ENCODE data around the gene TPGS1.
A peak's percentile ranks its signal among the peaks of the same experiment; 100 is the strongest.

Gene TPGS1

DNA sequence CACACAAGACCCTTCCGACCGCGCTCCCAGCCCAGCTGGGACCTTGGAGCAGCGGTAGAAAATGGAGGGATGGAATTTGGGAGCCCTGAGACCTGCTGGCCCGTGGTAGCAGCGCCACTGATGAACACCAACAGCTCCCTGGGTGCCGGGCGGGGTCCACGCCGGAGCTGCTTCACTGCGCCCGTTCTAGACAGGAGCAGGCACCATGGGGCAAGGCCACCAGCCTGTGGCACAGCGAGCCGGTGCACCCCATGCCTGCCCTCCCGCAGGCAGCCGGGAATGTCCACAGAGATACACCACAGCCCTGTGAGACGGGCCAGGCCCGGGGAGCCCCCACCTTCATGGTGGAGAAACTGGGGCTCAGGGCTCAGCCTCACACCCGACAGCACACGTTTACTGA lies 36.6 kb upstream of the TPGS1 start:
- H3K4me1 Mint-ChIP-seq (ENCODE audit: low read depth), result no peaks in the 10 kb centered on the region
- H3K36me3 Mint-ChIP-seq (ENCODE audit: low read depth), result no peaks in the 10 kb centered on the region
- H3K9me3 Mint-ChIP-seq, result no peaks in the 10 kb centered on the region
- peaks cover 4% of the 10 kb centered on the region for H3K27me3 Mint-ChIP-seq
- no peak overlapping the region for H3K27ac Mint-ChIP-seq
- H3K4me3 Mint-ChIP-seq, result no peak overlapping the region

DNA sequence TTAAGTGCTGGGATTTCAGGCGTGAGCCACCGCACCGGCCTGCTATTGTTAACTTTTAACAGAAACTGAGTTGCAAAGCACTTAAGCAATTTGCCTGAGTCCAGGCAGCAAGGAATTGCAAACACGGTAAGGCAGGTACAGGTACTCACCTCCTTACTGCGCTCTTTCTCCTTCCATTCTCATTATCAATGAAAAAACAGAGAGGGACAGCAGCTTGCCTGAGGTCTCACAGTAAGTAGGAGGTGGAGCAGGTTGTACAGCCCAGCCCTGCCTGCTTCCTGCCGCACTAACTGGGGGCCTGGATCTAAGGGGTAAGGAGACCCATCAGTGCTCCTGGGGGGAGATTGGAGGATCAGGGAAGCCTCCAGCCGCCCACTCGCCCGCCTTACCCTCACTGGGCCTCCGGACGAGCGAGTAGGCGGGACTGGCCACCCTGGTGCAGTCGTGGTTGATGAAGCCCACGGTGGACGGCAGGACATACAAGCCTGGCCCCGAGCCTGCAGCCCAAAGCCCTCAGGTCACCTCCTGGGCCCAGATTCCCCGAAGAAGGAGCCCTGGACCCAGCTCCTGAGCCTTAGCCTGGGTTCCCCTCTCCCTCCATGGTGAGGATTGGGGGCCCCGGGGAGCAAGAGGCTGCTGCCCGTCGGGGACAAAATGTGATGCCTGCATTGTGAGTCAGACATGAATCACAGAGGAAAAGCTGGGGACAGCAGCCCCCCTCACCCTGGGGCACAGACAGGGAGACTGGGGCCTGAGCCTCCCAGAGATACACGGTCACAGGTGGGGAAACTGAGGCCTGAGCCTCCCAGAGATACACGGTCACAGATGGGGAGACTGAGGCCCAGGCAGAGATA lies 35.1 kb upstream of the TPGS1 start:
- Mint-ChIP-seq H3K36me3 (ENCODE audit: low read depth) (no peaks in the 10 kb centered on the region), H3K4me1 (ENCODE audit: low read depth) (no peaks in the 10 kb centered on the region), H3K9me3 (no peaks in the 10 kb centered on the region), H3K4me3 (no peak overlapping the region), H3K27me3 (peaks cover 4% of the 10 kb centered on the region), H3K27ac (no peak overlapping the region)

DNA sequence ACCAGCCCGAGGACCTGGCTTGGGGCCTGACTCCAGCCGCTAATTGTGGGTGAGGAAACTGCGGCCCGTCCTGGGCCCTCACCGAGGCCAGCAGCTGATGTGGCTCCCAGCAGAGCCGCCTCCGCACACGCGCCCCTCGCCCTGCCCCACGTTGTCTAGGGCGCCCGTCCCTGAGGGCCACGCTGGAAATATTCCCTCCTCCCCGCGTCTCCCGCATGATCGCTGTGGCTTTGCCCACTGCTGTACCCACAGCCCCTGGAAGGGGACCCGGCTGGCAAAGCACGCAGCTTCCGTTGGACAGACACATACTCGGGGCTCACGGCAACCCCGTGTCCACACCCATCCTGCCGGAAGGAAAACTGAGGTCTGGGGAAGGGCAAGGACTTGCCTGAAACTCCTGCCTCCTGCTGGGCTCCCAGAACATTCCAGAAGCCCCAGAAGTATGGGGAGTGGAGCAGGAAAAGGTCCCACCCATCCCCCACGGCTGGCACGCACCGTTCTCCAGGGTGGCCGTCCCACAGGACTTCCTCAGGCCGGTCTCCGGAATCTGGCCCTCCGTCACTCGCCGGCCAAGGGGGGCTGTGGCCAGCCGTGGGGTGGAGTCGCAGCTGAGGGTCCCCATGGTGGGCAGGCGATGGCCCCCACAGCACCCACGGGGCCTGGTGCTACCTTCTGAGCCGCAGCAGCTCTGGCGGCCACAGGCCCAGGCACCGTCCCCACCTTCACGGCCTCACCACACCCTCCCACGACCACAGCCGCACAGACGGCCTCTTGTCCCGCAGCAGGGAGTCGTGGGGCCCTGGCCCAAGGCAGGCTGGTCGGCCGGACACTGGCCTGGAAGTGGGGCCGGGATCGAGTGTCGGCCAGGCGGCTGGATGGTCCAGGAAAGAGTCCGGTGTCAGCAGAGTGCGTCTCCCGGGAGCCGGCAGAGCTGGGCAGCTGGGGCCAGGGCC lies 32.9 kb upstream of the TPGS1 start:
- Mint-ChIP-seq H3K4me1 (ENCODE audit: low read depth) (no peaks in the 10 kb centered on the region), H3K9me3 (no peaks in the 10 kb centered on the region), H3K36me3 (ENCODE audit: low read depth) (no peaks in the 10 kb centered on the region), H3K4me3 (no peak overlapping the region), H3K27ac (no peak overlapping the region), H3K27me3 (peaks cover 4% of the 10 kb centered on the region)

DNA sequence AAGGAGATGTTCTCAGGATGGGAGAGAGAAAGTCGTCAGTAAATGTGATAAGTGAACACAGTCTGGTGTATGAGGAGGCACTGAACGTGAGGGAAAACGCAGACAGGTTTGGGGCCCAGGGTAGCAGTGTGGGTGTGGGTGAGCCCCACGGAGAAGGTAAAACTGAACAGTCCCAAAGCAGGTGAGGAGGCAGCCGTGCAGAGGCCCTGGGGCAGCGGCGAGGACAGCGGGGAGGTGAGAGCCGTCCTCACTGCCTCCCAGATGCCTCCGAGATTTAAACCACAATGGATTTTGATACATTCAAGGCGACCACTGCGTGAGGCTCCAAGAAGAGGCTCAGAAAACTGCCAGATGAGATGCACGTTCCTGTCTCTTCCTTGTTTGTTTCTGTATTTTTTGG lies 31.9 kb upstream of the TPGS1 start:
- Mint-ChIP-seq H3K4me1 (ENCODE audit: low read depth) (peaks cover 7% of the 10 kb centered on the region), H3K36me3 (ENCODE audit: low read depth) (peaks cover 6% of the 10 kb centered on the region), H3K9me3 (peaks cover 1% of the 10 kb centered on the region), H3K27me3 (peaks cover 7% of the 10 kb centered on the region), H3K4me3 (no peak overlapping the region), H3K27ac (no peak overlapping the region)

DNA sequence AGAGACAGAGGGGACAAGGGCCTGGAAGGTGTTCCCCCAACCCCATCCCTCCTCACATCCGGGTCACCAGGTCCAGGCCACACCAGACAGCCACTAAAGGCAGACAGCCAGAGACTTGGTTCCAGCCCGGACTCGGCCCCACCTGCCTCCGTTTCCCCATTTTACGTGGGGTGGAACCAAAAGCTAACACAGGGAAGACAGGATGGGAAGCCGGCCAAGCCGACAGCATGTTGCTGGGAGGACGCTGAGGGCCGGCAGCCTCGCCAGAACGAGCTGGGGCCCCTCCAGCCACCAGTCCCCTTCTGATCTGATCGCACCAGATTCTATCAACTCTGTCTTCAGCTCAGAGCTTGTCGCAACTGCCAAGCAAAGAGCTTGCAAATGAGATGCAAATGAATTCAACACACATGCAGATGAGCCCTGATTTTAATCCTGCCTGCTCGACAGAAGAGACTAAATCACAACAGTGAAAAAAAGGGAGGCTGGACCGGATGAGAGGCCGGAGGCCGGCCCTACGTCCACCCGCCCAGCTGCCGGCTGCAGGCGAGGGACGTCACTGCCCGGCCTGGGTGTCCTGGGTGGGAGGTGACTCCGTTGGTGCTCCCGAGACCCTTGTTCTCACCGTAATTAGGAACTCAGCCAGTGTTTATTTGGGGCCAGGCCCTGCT lies 28.9 kb upstream of the TPGS1 start:
- Mint-ChIP-seq H3K27ac (no peak overlapping the region), H3K4me1 (ENCODE audit: low read depth) (peaks cover 17% of the 10 kb centered on the region), H3K9me3 (peaks cover 14% of the 10 kb centered on the region), H3K36me3 (ENCODE audit: low read depth) (peaks cover 16% of the 10 kb centered on the region), H3K27me3 (peaks cover 11% of the 10 kb centered on the region), H3K4me3 (no peak overlapping the region)

DNA sequence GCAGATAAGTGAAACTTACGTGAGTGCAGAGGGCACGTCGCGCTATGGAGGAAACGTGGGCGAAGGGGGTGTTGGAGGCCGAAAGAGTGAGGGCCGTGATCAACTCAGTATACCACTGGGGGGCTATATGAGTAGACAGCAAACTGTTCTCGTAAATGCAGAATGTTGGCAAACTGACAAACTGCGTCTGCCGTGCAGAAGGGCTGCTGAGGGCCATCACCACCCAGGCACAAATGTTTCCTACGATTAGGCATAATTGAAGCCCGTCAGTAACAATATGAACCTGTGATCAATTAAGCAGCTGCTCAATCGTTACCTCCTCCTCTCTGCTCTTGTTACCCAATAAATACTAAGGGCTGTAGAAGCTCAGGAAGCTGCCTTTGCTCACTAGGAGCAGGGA lies 28.3 kb upstream of the TPGS1 start:
- no peak overlapping the region for H3K4me3 Mint-ChIP-seq
- H3K4me1 Mint-ChIP-seq (ENCODE audit: low read depth), result peaks cover 17% of the 10 kb centered on the region
- H3K27ac Mint-ChIP-seq, result no peak overlapping the region
- H3K9me3 Mint-ChIP-seq, result peaks cover 14% of the 10 kb centered on the region
- H3K27me3 Mint-ChIP-seq, result peaks cover 11% of the 10 kb centered on the region
- H3K36me3 Mint-ChIP-seq (ENCODE audit: low read depth), result peaks cover 16% of the 10 kb centered on the region

DNA sequence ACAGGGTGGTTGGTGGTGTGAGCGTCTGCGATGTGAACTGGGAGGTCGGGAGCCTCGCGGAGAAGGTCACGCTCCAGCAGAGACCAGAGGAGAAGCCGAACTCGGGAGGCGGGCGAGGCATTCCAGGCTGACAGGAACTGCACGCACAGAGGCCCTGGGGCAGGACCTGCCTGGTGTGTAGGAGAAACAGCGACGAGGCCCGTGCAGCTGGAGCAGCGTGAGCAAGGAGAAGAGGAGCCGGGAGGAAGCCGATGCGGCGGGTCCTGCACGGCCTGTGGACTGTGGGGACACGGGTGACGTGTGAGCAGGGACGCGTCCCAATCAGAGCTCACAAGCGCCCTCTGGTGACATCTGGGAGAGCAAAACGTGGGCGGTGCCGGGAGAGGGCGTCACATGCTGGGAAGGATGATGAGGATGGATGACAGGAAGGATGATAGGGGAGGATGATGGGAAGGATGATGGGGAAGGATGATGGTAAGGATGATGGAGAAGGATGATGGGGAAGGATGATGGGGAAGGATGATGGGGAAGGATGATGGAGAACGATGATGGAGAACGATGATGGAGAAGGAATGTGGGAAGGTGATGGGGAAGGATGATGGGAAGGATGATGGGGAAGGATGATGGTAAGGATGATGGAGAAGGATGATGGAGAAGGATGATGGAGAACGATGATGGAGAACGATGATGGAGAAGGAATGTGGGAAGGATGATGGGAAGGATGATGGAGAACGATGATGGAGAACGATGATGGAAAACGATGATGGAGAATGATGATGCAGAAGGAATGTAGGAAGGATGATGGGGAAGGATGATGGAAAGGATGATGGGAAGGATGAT lies 27.1 kb upstream of the TPGS1 start:
- peaks cover 16% of the 10 kb centered on the region for H3K36me3 Mint-ChIP-seq (ENCODE audit: low read depth)
- peak overlapping the region; percentile 96 for H3K27ac Mint-ChIP-seq
- peaks cover 14% of the 10 kb centered on the region for H3K9me3 Mint-ChIP-seq
- peak overlapping the region; percentile 65 for H3K4me3 Mint-ChIP-seq
- peaks cover 15% of the 10 kb centered on the region for H3K27me3 Mint-ChIP-seq
- H3K4me1 Mint-ChIP-seq (ENCODE audit: low read depth), result peaks cover 17% of the 10 kb centered on the region

DNA sequence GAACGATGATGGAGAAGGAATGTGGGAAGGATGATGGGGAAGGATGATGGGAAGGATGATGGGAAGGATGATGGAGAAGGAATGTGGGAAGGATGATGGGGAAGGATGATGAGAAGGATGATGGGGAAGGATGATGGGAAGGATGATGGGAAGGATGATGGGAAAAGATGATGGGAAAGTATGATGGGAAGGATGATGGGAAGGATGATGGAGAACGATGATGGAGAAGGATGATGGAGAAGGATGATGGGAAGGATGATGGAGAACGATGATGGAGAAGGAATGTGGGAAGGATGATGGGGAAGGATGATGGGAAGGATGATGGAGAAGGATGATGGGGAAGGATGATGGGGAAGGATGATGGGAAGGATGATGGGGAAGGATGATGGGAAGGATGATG lies 26.2 kb upstream of the TPGS1 start:
- H3K27me3 Mint-ChIP-seq, result peaks cover 18% of the 10 kb centered on the region
- peaks cover 14% of the 10 kb centered on the region for H3K9me3 Mint-ChIP-seq
- H3K27ac Mint-ChIP-seq, result peak overlapping the region; percentile 96
- peaks cover 17% of the 10 kb centered on the region for H3K4me1 Mint-ChIP-seq (ENCODE audit: low read depth)
- H3K36me3 Mint-ChIP-seq (ENCODE audit: low read depth), result peaks cover 16% of the 10 kb centered on the region
- peak overlapping the region; percentile 65 for H3K4me3 Mint-ChIP-seq

DNA sequence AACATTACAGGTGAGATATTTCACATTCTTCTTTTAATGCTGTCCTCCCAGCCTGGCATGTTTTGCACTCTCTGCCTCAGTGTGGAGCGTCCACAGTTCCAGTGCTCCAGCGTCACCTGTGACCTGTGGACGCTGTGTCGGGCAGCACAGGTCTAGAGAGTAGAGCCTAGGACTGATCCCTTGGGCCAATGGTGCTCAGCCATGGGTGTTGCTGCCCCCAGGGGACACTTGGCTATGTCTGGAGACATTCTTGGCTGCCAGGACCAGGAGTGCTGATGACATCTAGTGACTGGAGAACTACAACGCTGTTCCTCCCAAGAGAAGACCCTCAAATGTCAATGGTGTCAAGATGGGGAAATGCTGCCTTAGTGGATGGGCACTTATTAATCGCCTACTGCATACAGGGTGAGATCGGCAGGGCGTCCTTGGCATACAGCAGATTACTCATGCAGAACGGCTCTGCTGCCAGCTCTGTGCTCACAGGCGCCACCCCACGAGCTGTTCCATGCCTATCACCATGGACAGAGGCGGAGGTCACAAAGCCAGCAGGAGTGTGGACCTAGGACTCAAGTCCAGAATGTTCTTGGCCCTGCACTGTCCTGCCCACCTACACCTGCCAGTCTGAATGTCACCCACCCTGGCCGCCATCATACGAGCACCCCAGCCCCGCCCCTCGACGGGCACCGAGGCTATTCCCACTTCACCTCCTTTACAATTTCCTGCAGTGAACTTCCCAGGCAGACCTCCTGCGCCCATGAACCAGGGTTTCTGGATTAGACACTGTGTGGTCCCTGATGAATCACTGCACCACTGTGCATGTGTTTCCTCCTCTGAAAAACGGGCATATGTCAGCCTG lies 24.9 kb upstream of the TPGS1 start:
- peaks cover 17% of the 10 kb centered on the region for H3K4me1 Mint-ChIP-seq (ENCODE audit: low read depth)
- H3K9me3 Mint-ChIP-seq, result peaks cover 14% of the 10 kb centered on the region
- no peak overlapping the region for H3K27ac Mint-ChIP-seq
- peaks cover 21% of the 10 kb centered on the region for H3K27me3 Mint-ChIP-seq
- no peak overlapping the region for H3K4me3 Mint-ChIP-seq
- peaks cover 16% of the 10 kb centered on the region for H3K36me3 Mint-ChIP-seq (ENCODE audit: low read depth)

DNA sequence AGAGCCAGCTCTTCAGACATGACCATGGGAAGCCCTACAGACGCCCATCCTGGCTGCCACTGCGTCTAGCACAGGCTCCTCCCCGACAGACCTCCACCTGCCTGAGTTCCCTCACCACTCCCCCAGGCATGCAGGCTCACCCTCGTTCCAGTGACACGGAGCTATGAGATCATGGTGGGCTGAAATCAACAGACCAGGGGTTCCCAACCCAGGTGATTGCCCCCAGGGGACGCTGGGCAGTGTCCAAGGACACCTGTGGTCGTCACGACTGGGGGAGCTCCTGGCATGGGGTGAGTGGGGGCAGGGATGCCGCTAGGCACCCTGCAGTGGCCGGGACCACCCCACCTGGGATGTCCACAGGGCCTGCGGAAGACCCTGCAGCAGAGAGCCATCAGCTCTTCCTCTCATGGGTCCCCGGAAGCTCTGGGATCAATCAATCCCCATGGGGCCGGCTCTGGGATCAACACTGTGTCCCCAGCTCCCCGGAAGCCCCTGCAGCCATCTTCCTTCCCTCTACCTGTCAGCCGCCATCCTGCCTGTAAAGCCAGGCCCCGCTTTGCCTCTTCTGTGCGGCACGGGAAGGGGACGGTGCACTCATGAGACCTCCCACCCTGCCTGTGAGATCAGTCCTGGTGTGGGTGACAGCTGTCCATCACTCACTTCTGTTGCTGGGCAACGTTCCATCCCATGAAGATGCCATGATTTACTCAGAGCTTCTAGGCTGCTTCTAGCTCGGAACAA lies 23.8 kb upstream of the TPGS1 start:
- peaks cover 21% of the 10 kb centered on the region for H3K27me3 Mint-ChIP-seq
- no peak overlapping the region for H3K4me3 Mint-ChIP-seq
- peaks cover 14% of the 10 kb centered on the region for H3K9me3 Mint-ChIP-seq
- no peak overlapping the region for H3K27ac Mint-ChIP-seq
- peaks cover 22% of the 10 kb centered on the region for H3K4me1 Mint-ChIP-seq (ENCODE audit: low read depth)
- peaks cover 16% of the 10 kb centered on the region for H3K36me3 Mint-ChIP-seq (ENCODE audit: low read depth)

DNA sequence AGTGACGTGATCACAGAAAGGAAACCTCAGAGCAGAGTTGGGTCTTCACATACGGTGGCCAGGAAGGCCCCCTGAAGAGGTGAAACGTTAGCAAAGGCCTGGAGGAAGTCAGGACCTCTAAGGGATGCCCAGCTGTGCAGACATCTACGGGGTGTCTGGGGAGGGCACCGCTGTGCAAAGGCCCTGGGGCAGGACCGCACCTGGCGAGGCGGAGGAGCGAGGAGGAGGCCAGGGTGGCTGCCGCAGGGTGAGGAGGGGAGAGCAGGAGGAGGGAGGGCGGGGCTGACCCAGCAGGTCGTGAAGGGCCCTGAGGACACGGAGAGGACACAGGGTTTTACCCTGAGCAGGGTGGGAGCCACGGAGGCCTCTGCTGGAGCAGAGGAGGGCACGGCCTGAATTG lies 22.8 kb upstream of the TPGS1 start:
- peaks cover 16% of the 10 kb centered on the region for H3K36me3 Mint-ChIP-seq (ENCODE audit: low read depth)
- peaks cover 21% of the 10 kb centered on the region for H3K27me3 Mint-ChIP-seq
- peaks cover 23% of the 10 kb centered on the region for H3K4me1 Mint-ChIP-seq (ENCODE audit: low read depth)
- peaks cover 14% of the 10 kb centered on the region for H3K9me3 Mint-ChIP-seq
- no peak overlapping the region for H3K4me3 Mint-ChIP-seq
- H3K27ac Mint-ChIP-seq, result no peak overlapping the region

DNA sequence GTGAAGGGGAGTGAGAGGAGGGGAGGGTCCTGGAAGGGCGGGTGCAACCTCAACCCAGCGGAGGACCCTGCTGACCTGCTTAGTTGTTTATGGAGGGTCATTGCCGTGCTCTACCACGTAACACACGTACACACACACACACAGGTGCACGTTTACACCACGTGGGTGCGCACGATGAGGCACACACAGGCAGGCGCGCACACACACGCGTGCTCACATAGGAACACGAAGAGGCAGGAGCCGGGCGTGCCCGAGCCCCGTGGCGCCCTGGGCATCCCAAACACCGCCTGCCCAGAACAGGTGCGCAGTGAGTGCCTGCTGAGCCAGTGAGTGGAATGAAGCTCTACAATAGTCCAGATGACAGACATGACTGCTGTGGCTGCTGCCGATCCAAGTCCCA lies 22.2 kb upstream of the TPGS1 start:
- peaks cover 25% of the 10 kb centered on the region for H3K4me1 Mint-ChIP-seq (ENCODE audit: low read depth)
- H3K27ac Mint-ChIP-seq, result no peak overlapping the region
- H3K36me3 Mint-ChIP-seq (ENCODE audit: low read depth), result peaks cover 13% of the 10 kb centered on the region
- H3K9me3 Mint-ChIP-seq, result peaks cover 14% of the 10 kb centered on the region
- peaks cover 21% of the 10 kb centered on the region for H3K27me3 Mint-ChIP-seq
- no peak overlapping the region for H3K4me3 Mint-ChIP-seq

All from stimulated activated naive CD8-positive, alpha-beta T cell treated with anti-CD3 and anti-CD28 coated beads, Interleukin-15, Interleukin-2, amounts not matched to agents 100 ng/mL and 50 ng/mL, for 24 hours (primary cell).